DMS 273 (cell line): Measurements from ENCODE around the gene PLEKHO2.
A peak's percentile ranks its signal among the peaks of the same experiment; 100 is the strongest.

Experiments
- DNase-seq: peaks from one replicate; lab custom pipeline; 2025; ENCODE audit not compliant: unreplicated experiment; lab: John Stamatoyannopoulos, UW

The PLEKHO2 gene

GRCh38 chr15:64825431-64826294 lies 16.1 kb upstream of the PLEKHO2 start, which contains the start of gene PIF1:
Gene PIF1, minus strand, starts transcription at chr15:64825647. Its CDS starts 1,312 bp downstream, at chr15:64824335.
- peak; percentile 98 for DNase-seq

GRCh38 chr15:64828985-64829384 lies 12.7 kb upstream of the PLEKHO2 start:
- DNase-seq = no peak

- no peak for DNase-seq
Observed at GRCh38 chr15:64833690-64834089, 8.0 kb upstream of the PLEKHO2 start.

GRCh38 chr15:64836023-64836536 lies 5.6 kb upstream of the PLEKHO2 start:
- DNase-seq = no peak

GRCh38 chr15:64837502-64837901 lies 4.2 kb upstream of the PLEKHO2 start:
- no peak for DNase-seq

GRCh38 chr15:64841060-64841343 lies 713 bp upstream of the PLEKHO2 start:
- DNase-seq = no peak

- DNase-seq = peak; percentile 34
Observed at GRCh38 chr15:64842096-64842939, 603 bp downstream of the PLEKHO2 start.

- DNase-seq = no peak
Observed at GRCh38 chr15:64842986-64843561, 1.4 kb downstream of the PLEKHO2 start.

- no peak for DNase-seq
Observed at GRCh38 chr15:64843991-64844390, 2.3 kb downstream of the PLEKHO2 start.

- no peak for DNase-seq
Observed at GRCh38 chr15:64844576-64845145, 2.9 kb downstream of the PLEKHO2 start.

GRCh38 chr15:64845183-64845611 lies 3.5 kb downstream of the PLEKHO2 start:
- peak; percentile 13 for DNase-seq

GRCh38 chr15:64845831-64846595 lies 4.3 kb downstream of the PLEKHO2 start:
- no peak for DNase-seq

- no peak for DNase-seq
Observed at GRCh38 chr15:64847016-64847415, 5.3 kb downstream of the PLEKHO2 start.

GRCh38 chr15:64847448-64847847 lies 5.7 kb downstream of the PLEKHO2 start:
- DNase-seq = no peak

- no peak for DNase-seq
Observed at GRCh38 chr15:64847876-64848716, 6.4 kb downstream of the PLEKHO2 start.

- DNase-seq = no peak
Observed at GRCh38 chr15:64850778-64851502, 9.2 kb downstream of the PLEKHO2 start.

- DNase-seq = no peak
Observed at GRCh38 chr15:64851503-64851840, 9.8 kb downstream of the PLEKHO2 start.

- DNase-seq = peak; percentile 20
Observed at GRCh38 chr15:64854041-64854440, 12.3 kb downstream of the PLEKHO2 start.

- peak; percentile 39 for DNase-seq
Observed at GRCh38 chr15:64854526-64854925, 12.8 kb downstream of the PLEKHO2 start.
